HFF-Myc (cell line): ENCODE results near the gene SPRED2.

Experiments
- DNase-seq: peaks from one replicate; pipeline ENCODE4 v3.0.0-alpha.2; 2011; ENCODE audit warnings: low read depth; ENCODE audit errors: extremely low read depth
- H3K4me3 ChIP-seq: replicated peaks from 2 replicates; pipeline ENCODE4 v1.5.1; 2011; ENCODE audit warnings: low read depth, mild to moderate bottlenecking, control low read depth, low read length
- TF ChIP-seq, protein P1 (sequence below): IDR thresholded peaks from 2 replicates; pipeline ENCODE4 v1.5.1; 2012; ENCODE audit warnings: mild to moderate bottlenecking, low read depth, low read length, control low read depth; ENCODE audit errors: missing control alignments

The SPRED2 gene

GRCh38 chr2:65443509-65444186, 11.2 kb upstream of the SPRED2 start:
- no peak for DNase-seq
- no peak overlapping the region for H3K4me3 ChIP-seq
- TF ChIP-seq, protein P1, sequence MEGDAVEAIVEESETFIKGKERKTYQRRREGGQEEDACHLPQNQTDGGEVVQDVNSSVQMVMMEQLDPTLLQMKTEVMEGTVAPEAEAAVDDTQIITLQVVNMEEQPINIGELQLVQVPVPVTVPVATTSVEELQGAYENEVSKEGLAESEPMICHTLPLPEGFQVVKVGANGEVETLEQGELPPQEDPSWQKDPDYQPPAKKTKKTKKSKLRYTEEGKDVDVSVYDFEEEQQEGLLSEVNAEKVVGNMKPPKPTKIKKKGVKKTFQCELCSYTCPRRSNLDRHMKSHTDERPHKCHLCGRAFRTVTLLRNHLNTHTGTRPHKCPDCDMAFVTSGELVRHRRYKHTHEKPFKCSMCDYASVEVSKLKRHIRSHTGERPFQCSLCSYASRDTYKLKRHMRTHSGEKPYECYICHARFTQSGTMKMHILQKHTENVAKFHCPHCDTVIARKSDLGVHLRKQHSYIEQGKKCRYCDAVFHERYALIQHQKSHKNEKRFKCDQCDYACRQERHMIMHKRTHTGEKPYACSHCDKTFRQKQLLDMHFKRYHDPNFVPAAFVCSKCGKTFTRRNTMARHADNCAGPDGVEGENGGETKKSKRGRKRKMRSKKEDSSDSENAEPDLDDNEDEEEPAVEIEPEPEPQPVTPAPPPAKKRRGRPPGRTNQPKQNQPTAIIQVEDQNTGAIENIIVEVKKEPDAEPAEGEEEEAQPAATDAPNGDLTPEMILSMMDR: no peak

DNA sequence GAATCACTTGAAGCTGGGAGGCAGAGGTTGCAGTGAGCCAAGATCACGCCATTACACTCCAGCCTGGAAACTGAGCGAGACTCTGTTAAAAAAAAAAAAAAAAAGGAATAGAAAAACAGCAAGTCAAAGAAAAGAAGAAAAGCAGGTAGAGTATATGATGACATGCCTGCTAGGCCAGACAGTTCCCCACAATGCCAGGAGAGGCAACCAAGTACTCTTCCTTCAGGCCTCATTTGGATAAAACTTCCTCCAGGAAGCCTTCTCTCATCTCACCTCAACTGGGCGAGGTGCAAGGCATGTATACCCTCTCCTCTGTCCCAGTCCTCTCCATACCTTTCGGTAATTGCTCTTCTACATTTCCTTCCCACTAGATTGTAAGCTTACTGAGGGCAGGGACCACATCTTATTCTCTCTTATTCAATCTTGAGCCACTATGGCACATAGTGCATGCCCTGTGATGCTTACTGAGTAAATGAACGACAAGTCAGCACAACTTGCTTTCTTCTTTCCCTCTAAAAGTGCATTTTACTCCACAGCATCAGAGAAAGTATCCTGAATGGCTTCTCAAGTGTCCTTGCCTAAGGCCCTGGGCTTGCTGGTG, 10.1 kb upstream of the SPRED2 start:
- DNase-seq: no peak
- no peak overlapping the region for H3K4me3 ChIP-seq
- TF ChIP-seq, protein P1: no peak

GRCh38 chr2:65438137-65438899, 5.9 kb upstream of the SPRED2 start:
- no peak for DNase-seq
- TF ChIP-seq, protein P1: no peak
- H3K4me3 ChIP-seq: no peak overlapping the region

GRCh38 chr2:65437392-65438135, 5.2 kb upstream of the SPRED2 start:
- TF ChIP-seq, protein P1: no peak
- H3K4me3 ChIP-seq: peak overlapping the region; percentile 57
- DNase-seq: no peak

GRCh38 chr2:65436824-65437221, 4.4 kb upstream of the SPRED2 start:
- no peak for DNase-seq
- H3K4me3 ChIP-seq: peak overlapping the region; percentile 57
- TF ChIP-seq, protein P1: no peak

- TF ChIP-seq, protein P1: no peak
- peak overlapping the region; percentile 57 for H3K4me3 ChIP-seq
- DNase-seq: peak; percentile 64
Measured at GRCh38 chr2:65436169-65436823, 3.9 kb upstream of the SPRED2 start.
